Astrocyte of the cerebellum (primary cell): ENCODE measurements around the gene POU6F2.
"Not testable (repeated sequence)": the region's sequence is repeated elsewhere in the genome, so short reads cannot be mapped to it uniquely, and the experiment has no call there.

Source experiments
- DNase-seq: peaks from one replicate; pipeline ENCODE4 v3.0.0-alpha.2; 2011; ENCODE audit warnings: low read depth
- H3K4me3 ChIP-seq: 2 replicates; pipeline ENCODE4 v1.5.1; 2011; ENCODE audit warnings: mild to moderate bottlenecking, low read depth, low read length, moderate library complexity
- in situ Hi-C: cut with HindIII; loops from 2 replicates; pipeline ENCODE4 v1.10.0; 2017; ENCODE audit warnings: low sequenced_read_pairs
- TF ChIP-seq, protein P1 (sequence below): IDR thresholded peaks from 2 replicates; pipeline ENCODE4 v1.5.1; 2012; ENCODE audit warnings: low read length, low read depth, moderate library complexity, mild to moderate bottlenecking; ENCODE audit errors: missing control alignments

Gene POU6F2

DNA sequence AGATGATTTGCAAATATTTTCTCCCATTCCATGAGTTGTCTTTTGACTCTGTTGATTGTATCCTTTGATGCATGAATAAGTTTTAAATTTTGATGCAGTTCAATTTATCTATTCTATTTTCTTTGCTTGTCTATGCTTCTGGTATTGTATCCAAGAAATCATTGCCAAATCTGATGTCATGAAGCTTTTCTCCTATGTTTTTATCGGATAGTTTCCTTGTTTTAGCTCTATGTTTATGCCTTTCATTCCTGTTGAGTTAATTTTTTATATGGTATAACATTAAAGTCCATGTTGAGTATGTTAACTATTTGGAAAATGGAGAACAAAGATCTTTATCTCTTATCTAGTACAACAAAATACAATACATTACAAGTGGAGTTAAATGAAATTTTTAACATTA, 41.1 kb upstream of the POU6F2 start:
- TF ChIP-seq, protein P1, sequence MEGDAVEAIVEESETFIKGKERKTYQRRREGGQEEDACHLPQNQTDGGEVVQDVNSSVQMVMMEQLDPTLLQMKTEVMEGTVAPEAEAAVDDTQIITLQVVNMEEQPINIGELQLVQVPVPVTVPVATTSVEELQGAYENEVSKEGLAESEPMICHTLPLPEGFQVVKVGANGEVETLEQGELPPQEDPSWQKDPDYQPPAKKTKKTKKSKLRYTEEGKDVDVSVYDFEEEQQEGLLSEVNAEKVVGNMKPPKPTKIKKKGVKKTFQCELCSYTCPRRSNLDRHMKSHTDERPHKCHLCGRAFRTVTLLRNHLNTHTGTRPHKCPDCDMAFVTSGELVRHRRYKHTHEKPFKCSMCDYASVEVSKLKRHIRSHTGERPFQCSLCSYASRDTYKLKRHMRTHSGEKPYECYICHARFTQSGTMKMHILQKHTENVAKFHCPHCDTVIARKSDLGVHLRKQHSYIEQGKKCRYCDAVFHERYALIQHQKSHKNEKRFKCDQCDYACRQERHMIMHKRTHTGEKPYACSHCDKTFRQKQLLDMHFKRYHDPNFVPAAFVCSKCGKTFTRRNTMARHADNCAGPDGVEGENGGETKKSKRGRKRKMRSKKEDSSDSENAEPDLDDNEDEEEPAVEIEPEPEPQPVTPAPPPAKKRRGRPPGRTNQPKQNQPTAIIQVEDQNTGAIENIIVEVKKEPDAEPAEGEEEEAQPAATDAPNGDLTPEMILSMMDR: no peak
- DNase-seq: no peak
- in situ Hi-C loops: loop anchor here (25.0 kb wide), 1 partner anchor 526 kb away; no protein-coding TSS in a partner anchor
- H3K4me3 ChIP-seq: no peak overlapping the region

DNA sequence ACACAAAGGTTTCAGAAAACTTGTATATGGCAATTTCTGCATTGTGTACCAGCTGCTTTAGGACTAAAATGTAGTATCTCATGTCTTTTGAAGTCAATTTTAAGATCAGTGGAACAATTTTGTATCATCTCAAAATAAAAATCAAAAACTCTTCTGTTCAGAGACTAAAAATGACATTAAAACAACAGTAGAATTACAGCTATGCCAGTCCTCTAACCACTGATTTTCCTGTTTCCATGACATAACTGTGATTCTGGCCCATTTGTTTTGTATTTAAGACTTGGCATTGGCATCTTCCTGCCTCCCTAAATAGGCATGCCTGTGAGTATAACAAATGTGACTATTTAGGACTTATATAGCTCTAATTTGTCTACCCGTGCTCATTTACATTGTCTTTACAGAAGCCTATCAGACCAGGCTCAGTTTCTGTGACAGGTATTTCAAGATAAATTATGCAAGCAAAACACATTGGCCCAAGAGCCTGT, 39.7 kb upstream of the POU6F2 start:
- TF ChIP-seq, protein P1: no peak
- H3K4me3 ChIP-seq: no peak overlapping the region
- DNase-seq: no peak
- in situ Hi-C loops: loop anchor here (25.0 kb wide), 1 partner anchor 524 kb away; no protein-coding TSS in a partner anchor

DNA sequence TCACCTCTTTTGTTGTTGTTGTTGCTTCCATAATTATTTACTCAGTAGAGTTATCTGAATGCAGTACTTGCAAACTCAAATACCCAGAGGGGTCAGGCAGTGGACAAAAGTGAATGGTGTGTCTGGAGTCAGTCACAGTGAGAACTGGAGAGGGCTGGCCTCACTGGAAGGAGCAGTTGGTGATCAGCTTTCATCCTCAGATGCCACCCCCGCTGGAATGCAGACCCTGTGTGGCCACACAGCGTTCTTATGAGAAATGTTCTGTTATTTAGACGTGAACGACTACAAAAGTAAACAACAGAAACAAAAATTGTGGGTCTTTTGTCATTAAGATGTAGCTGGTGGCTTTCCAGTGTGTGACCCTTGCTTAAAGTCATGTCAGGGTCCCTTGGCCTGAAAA, 39.1 kb upstream of the POU6F2 start:
- no peak for DNase-seq
- TF ChIP-seq, protein P1: no peak
- in situ Hi-C loops: loop anchor here (25.0 kb wide), 1 partner anchor 524 kb away; no protein-coding TSS in a partner anchor
- no peak overlapping the region for H3K4me3 ChIP-seq

DNA sequence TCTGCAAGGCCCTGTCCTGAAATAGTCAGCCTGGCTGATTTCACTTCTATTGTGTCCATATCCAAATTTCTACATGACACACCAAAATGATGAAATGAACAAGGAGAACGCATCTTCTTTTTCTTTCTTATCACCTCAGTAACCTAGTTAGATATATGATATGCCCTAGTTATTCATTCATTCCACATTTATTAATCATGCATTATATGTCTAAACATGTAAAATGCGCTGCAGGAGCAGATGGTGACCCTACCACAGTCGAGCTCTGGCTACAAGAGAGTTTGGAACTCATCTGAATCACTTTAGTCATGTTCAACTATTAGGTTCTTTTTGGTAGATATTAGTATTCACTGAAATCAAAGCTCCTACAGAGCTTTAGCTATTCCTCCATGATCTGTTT, 36.9 kb upstream of the POU6F2 start:
- no peak overlapping the region for H3K4me3 ChIP-seq
- in situ Hi-C loops: loop anchor here (25.0 kb wide), 1 partner anchor 522 kb away; no protein-coding TSS in a partner anchor
- TF ChIP-seq, protein P1: no peak
- no peak for DNase-seq

DNA sequence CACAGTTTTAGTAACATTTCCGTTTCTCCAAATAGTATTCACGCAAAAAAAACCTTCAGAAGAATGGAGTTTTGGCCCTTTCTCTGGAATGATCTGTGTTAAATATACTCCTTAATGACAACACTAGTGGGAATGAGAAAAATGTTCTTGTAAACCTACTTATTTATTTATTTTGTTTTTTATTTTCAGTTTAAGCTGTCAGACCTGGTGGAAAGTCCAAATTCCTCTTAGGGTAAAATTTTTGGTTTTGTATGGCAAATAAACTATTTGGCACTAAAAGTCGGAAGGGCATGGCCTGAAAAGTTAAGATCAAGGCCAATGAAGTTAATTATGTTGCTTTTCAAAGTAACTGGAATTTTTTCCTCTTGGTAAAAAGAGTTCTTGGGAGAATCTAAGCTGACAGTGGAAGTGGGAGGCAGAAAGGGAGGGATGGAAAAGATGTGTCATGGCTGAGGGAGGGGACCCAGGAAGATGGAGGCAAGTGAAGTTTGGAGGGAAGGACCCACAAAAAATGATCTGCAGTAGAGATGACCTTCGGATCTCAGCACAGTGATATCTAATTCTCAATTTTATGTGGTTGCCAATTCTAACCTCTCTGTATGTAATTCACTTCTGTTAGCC, 35.2 kb upstream of the POU6F2 start:
- H3K4me3 ChIP-seq: no peak overlapping the region
- DNase-seq: no peak
- TF ChIP-seq, protein P1: no peak
- in situ Hi-C loops: loop anchor here (25.0 kb wide), 1 partner anchor 520 kb away; no protein-coding TSS in a partner anchor

DNA sequence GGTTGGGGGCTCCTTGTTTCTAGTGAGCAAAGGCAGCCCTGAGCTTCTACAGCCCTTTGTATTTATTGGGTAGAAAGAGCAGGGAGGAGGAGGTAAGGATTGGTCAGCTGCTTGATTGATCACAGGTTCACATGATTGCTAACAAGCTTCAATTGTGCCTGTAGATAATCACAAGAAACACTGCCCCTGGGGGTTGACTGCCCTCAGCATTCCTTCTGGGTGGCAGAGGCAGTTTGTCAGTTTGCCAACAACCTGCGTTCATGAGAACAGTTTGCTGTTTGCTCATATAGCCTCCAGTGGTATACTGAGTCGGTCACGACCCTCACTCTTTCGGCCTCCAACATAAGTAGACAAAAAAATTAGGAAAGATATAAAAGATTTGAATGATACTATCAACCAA, 30.2 kb upstream of the POU6F2 start:
- DNase-seq: not testable (repeated sequence)
- in situ Hi-C loops: loop anchor here (25.0 kb wide), 1 partner anchor 515 kb away; no protein-coding TSS in a partner anchor

DNA sequence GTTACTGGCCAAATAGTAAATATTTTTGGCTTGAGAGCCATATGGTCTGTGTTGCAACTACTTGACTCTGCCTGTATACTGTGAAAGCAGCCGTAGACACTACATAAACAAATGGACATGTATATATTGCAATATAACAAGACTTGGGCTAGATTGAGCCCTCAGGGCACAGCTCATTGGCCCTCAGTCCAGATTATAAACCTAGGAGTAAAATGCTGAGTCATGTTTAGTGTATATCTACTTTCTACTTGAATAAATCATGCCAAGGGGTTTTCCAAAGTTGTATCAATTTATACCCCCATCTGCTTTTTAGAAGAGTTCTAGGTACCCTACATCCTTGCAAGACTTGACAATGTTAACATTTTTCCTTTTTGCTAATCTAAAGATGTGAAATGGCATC, 27.4 kb upstream of the POU6F2 start:
- no peak for DNase-seq
- in situ Hi-C loops: no loop called here

More for the DNA sequence above, 30.2 kb upstream of the POU6F2 start:
- not testable (repeated sequence) for H3K4me3 ChIP-seq

More for the DNA sequence above, 27.4 kb upstream of the POU6F2 start:
- no peak overlapping the region for H3K4me3 ChIP-seq
- TF ChIP-seq, protein P1: no peak
